ENCODE results near the gene GALE. TPM values are rescaled to one million over a fixed set of nuclear protein-coding genes. Genes with fewer than 3 reads are reported as not detected.

GALE gene
- 42.7 and 52.2 TPM in 2 replicates for total RNA-seq

DNA sequence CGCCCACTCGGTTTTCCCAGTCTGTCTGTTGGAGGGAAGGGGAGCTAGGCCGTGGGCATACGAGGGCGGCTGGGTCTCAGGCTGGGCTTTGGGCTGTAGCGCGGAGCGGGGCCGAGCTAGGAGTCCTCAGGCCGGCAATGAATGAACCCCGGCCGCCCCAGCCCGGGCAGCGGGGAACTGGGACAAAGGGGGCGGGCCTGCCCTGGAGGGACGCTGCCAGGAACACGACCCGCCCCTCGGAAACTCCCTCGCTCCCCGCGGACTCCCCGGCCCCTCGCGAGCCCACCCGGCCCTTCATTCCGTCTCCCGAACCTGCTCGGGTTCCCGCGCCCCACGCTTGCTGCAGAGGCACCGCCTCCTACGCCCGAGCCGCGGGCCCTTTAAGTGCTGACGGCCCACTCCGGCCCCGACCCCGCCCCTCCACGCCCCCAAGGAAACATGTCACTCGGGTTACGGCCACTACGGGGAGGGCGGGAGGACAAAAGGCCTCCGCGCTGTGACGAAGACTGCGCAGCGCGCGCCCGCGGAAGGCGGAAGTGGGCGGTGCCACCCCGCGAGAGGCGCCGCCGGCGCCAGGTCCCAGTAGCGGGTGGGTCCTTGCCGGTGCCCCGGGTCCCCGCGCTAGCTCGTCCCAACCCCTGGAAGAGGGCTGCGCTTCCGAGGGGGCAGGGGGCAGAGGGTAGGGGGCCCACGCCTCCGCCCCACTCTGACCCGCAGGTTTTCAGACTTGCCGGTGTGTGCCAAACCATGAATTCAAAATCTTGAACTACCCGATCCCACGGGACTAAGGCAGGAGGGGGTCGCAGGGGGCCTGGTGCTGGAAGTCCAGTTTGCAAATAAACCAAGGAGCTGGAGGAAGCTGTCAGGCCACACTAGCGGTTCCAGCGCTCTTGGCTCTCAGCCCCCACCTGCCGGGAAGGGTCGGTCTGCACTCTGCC lies at the start of gene GALE:
Gene GALE (minus strand): TSS at position 355 of the 938 bp plus-strand sequence. CDS start 1,747 bp downstream, outside the sequence.

DNA sequence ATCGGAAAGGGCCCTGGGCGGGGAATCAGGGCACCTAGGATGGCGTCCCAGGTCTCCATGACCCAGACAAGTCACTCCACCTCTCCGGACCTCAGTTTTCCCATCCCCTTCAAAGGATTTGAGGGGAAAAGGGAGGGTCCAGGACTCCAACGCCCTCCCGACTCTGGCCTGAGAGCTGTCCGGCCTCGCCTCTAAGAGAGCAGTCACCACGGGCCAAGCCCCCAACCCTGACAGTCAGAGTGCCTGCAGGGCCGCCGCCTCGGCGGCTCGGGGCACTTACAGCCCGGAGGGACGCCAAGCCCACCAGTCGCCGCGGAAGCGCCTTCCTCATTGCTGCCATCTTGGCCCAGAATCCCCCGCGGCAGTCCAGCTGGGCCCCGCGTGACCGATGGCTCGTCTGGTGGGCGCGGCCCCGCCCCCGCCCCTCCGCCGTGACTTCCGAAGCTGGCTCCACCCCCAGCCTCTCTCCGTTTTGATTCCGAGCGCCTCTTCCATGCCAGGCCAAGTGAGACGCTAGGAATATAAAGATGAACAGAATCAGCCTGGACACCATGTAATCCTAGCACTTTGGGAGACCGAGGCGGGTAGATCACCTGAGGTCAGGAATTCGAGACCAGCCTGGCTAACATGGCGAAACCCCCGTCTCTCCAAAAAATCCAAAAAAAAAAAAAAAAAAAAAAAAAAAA lies 24.7 kb upstream of the GALE start, which contains the start of gene HMGCL:
Gene HMGCL (minus strand): TSS at position 354 of the 686 bp plus-strand sequence. CDS start 14 bp downstream, at position 340.

DNA sequence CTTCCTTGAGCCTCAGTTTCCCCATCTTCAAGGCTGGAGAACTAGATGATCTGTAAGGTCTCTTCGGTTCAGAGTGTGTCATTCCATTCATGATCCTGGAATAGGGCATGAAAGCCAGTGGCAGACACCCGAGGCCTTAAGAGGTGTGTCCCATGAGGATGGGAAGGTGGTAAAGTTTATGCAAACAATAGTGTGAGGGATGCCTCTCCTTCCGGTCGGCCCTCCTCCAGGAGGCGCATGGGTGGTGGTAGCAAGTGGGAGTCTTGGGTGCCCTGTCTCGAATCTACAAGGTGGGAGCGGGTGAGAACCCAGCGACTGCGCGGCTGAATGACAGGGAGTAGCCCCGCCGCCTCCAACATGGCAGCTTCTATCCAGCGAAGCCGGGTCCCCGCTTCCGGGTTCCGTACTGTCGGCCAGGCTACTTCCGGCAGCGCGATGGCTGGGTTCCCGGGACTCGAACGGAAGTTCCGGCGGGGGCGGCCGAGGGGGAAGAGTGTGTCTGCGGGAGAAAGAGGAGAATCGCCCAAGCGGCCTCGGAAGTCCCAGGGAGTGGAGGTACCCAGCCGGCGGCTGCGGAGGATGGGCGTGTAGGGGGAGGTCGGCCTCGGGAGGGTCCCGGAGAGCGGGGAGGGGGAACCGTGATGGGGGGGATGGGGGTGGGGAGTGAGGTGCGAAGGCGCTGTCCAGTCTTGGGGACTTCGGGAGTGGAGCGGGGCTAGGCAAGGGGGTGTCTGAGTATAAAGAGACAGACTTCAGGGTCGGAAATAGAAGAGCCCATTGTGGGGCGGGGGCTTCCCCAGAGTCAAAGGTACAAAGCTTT lies 9.6 kb downstream of the GALE start, which contains the start of gene LYPLA2:
Gene LYPLA2 (plus strand): TSS at position 450 of the 820 bp plus-strand sequence. CDS start 1,538 bp downstream, outside the sequence.

DNA sequence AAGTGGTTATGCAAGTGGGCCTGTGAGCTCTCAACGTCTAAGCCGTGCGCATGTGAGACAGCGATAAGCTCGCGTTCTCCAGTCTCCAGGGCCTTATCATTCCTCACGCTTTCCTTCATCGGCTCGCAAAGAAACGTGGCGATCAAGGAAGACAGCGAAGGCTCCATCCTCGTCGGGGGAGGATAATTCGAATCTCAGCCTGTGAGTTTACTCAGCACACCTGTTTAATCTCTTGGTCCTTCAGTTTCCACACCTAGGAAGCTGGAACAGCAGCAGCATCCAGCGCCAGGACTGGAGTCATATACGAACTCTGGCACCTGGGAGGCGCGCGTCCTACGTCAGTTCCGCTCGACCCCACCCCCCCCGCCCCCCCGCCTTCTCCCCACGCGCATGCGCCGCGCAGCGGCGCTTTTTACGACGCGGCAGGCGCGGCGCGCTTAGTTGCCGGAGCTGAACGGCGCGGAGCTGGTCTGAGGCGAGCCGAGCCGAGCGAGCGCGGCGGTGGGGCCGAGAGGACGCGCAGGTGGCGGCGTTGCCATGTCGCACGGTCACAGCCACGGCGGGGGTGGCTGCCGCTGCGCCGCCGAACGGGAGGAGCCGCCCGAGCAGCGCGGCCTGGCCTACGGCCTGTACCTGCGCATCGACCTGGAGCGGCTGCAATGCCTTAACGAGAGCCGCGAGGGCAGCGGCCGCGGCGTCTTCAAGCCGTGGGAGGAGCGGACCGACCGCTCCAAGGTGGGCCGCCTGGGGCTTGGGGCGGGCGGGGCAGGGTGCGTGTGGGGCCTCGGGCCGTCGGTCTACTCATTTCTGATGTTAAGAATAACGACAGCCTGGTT lies 22.4 kb downstream of the GALE start, which contains the start of gene PITHD1:
Gene PITHD1 (plus strand): TSS at position 440 of the 836 bp plus-strand sequence. CDS start 98 bp downstream, at position 538.

Other genes with a start within 250 kb of the GALE start
- gene ID3, start 241.3 kb downstream of the GALE start, total RNA-seq, result 221 and 267 TPM in 2 replicates
- 1,783 and 1,841 TPM in 2 replicates for gene RPL11, start 108.9 kb downstream of the GALE start, total RNA-seq
- gene ELOA, start 57.3 kb downstream of the GALE start, total RNA-seq, result 20.8 and 21.6 TPM in 2 replicates
- 36.0 and 37.2 TPM in 2 replicates for gene PITHD1, start 22.3 kb downstream of the GALE start, total RNA-seq
- 77.0 and 107 TPM in 2 replicates for gene LYPLA2, start 9.6 kb downstream of the GALE start, total RNA-seq
- 30.6 and 42.8 TPM in 2 replicates for gene HMGCL, start 24.7 kb upstream of the GALE start, total RNA-seq
- gene FUCA1, start 67.5 kb upstream of the GALE start, total RNA-seq, result 6.6 and 8.2 TPM in 2 replicates
- not detected in 2 replicates for gene CNR2, start 112.6 kb upstream of the GALE start, total RNA-seq
- 109 and 176 TPM in 2 replicates for gene PNRC2, start 159.1 kb upstream of the GALE start, total RNA-seq
- 92.8 and 112 TPM in 2 replicates for gene SRSF10, start 179.6 kb upstream of the GALE start, total RNA-seq